A549 treated with AZD9567 at 1 μM for 4 hours (cell line): ENCODE data around the gene SLC6A15. TPM values are rescaled to one million over a fixed set of nuclear protein-coding genes. Genes with fewer than 3 reads are reported as not detected.

Source experiments
- total RNA-seq: library from RNA; stranded (reverse); fragments of 200-300 nt; extraction: Qiagen RNA extraction; gene quantifications from 5 replicates; pipeline ENCODE4 v1.2.3, GENCODE V29; 2022; ENCODE audit not compliant: insufficient read depth

The SLC6A15 gene
- 2.9 to 24.3 TPM (median 3.7 TPM) in 5 replicates for total RNA-seq

GRCh38 chr12:84912198-84913128, at the start of gene SLC6A15:
TSS of gene SLC6A15 (minus strand) at chr12:84912799. CDS start at chr12:84892120, 20,679 bp downstream.

Other genes with a start within 250 kb of the SLC6A15 start
- gene TSPAN19, start 123.5 kb upstream of the SLC6A15 start, total RNA-seq: not detected in 5 replicates
- 0.58 to 1.2 TPM (median 0.86 TPM) in 4 of 5 replicates, not detected in the other for gene LRRIQ1, start 123.6 kb upstream of the SLC6A15 start, total RNA-seq